Left renal cortex interstitium (tissue), 4 donors: ENCODE results near the gene NCBP2. TPM values are rescaled to one million over a fixed set of nuclear protein-coding genes. Genes with fewer than 3 reads are reported as not detected.

Experiments
- DNase-seq, 4 donors: peaks; one replicate each; pipeline ENCODE4 v3.0.0-alpha.2; 2013; ENCODE audit warnings: low read depth in 4 of 4, low spot score in 2 of 4, missing footprints in 1 of 4
- polyA plus RNA-seq, 4 donors: library from polyadenylated mRNA; unstranded; fragments of 120-200 nt; gene quantifications; one replicate each; pipeline ENCODE4 v1.2.1, GENCODE V29; 2013; ENCODE audit not compliant: insufficient read length in 4 of 4

The NCBP2 gene
- polyA plus RNA-seq, 4 donors, result 91.2 to 113 (median 99.1) TPM

GRCh38 chr3:196889844-196890708 lies 52.3 kb downstream of the NCBP2 start:
- DNase-seq, result no peak

GRCh38 chr3:196886144-196886543 lies 56.2 kb downstream of the NCBP2 start:
- DNase-seq, result no peak

Other genes with a start within 250 kb of the NCBP2 start
- gene CEP19, start 230.3 kb downstream of the NCBP2 start, polyA plus RNA-seq, result 1 to 10 TPM; 5.0 to 5.8 (median 5.3) TPM
- 10 to 100 TPM; 27.3 to 33.3 (median 29.7) TPM for gene PIGX, start 230.2 kb downstream of the NCBP2 start, polyA plus RNA-seq
- gene PAK2, start 202.7 kb downstream of the NCBP2 start, polyA plus RNA-seq, result 10 to 100 TPM; 70.4 to 84.0 (median 76.9) TPM
- gene SENP5, start 74.6 kb downstream of the NCBP2 start, polyA plus RNA-seq, result 10 to 100 TPM; 17.6 to 37.8 (median 24.4) TPM
- 1 to 10 TPM; 1.2 to 2.9 (median 2.1) TPM for gene PIGZ, start 26.3 kb upstream of the NCBP2 start, polyA plus RNA-seq
- gene MELTF, start 87.3 kb upstream of the NCBP2 start, polyA plus RNA-seq, result 1 to 10 TPM; 2.1 to 3.7 (median 3.0) TPM